ENCODE measurements around the gene DENR.
A peak's percentile ranks its signal among the peaks of the same experiment; 100 is the strongest.

The DENR gene

GRCh38 chr12:122721057-122721545 is 31.5 kb upstream of the DENR start:
- TF ChIP-seq, protein P1, sequence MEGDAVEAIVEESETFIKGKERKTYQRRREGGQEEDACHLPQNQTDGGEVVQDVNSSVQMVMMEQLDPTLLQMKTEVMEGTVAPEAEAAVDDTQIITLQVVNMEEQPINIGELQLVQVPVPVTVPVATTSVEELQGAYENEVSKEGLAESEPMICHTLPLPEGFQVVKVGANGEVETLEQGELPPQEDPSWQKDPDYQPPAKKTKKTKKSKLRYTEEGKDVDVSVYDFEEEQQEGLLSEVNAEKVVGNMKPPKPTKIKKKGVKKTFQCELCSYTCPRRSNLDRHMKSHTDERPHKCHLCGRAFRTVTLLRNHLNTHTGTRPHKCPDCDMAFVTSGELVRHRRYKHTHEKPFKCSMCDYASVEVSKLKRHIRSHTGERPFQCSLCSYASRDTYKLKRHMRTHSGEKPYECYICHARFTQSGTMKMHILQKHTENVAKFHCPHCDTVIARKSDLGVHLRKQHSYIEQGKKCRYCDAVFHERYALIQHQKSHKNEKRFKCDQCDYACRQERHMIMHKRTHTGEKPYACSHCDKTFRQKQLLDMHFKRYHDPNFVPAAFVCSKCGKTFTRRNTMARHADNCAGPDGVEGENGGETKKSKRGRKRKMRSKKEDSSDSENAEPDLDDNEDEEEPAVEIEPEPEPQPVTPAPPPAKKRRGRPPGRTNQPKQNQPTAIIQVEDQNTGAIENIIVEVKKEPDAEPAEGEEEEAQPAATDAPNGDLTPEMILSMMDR (IDR thresholded peaks at IDR 0.05; ENCODE audit: insufficient read depth, low read length, poor library complexity, severe bottlenecking): no peak
- DNase-seq (ENCODE audit: extremely low read depth, insufficient read length): peak; percentile 69
- Histone ChIP-seq H3K4me3 (replicated peaks; ENCODE audit: low read depth, low read length) (no peak overlapping the region), H3K27me3 (replicated peaks; ENCODE audit: control insufficient read depth, insufficient read depth, low read length) (no peaks in the 10 kb centered on the region), H3K36me3 (ENCODE audit: control insufficient read depth, insufficient read depth, low read length) (no peaks in the 10 kb centered on the region)

DNA sequence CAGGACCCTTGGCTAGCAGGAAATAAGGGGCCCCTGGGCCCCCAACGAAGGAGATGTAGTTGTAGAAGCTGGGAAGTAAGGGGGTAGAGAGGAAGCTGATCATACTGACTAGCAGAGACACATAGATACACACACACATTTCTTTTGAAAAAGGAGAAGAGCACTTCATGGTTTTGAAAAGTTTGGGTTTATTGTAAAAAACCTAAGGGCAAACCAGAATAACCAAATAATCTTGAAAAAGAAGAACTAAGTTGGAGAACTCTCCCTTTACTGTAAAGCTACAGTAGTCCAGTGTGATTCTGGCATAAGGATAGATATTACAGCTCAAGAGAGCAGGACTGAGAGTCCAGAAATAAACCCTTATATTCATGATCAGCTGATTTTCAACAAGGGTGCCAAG is 30.2 kb upstream of the DENR start:
- no peaks in the 10 kb centered on the region for H3K36me3 ChIP-seq (ENCODE audit: control insufficient read depth, insufficient read depth, low read length)
- no peaks in the 10 kb centered on the region for H3K27me3 ChIP-seq (replicated peaks; ENCODE audit: control insufficient read depth, insufficient read depth, low read length)
- TF ChIP-seq, protein P1 (IDR thresholded peaks at IDR 0.05; ENCODE audit: insufficient read depth, low read length, poor library complexity, severe bottlenecking): no peak
- DNase-seq (ENCODE audit: extremely low read depth, insufficient read length): no peak
- no peak overlapping the region for H3K4me3 ChIP-seq (replicated peaks; ENCODE audit: low read depth, low read length)

DNA sequence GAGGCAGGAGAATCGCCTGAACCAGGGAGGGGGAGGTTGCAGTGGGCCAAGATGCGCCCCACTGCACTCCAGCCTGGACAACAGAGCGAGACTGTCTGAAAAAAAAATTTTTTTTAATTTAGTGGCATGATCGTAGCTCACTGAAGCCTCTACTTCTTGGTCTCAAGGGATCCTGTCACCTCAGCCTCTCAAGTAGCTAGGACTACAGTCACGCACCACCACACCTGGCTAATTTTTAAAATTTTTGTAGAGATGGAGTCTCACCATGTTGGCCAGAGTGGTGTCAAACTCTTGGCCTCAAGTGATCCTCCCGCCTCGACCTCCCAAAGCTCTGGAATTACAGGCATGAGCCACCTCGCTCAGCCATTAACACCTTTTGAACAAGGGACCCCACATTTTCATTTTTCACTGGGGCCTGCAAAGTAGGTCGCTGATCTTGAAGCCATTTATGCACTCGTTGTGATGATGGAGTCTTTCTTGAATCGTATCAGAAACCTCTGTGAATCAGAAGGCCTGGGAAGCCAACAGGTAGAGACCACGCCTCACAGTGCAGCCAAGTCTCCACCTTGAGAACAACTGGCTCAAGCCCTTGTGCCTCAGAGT is 27.9 kb upstream of the DENR start:
- no peaks in the 10 kb centered on the region for H3K36me3 ChIP-seq (ENCODE audit: control insufficient read depth, insufficient read depth, low read length)
- no peaks in the 10 kb centered on the region for H3K27me3 ChIP-seq (replicated peaks; ENCODE audit: control insufficient read depth, insufficient read depth, low read length)
- TF ChIP-seq, protein P1 (IDR thresholded peaks at IDR 0.05; ENCODE audit: insufficient read depth, low read length, poor library complexity, severe bottlenecking): no peak
- no peak overlapping the region for H3K4me3 ChIP-seq (replicated peaks; ENCODE audit: low read depth, low read length)
- DNase-seq (ENCODE audit: extremely low read depth, insufficient read length): peak; percentile 71

GRCh38 chr12:122725452-122726079 is 27.1 kb upstream of the DENR start:
- H3K36me3 ChIP-seq (ENCODE audit: control insufficient read depth, insufficient read depth, low read length): no peaks in the 10 kb centered on the region
- no peak overlapping the region for H3K4me3 ChIP-seq (replicated peaks; ENCODE audit: low read depth, low read length)
- TF ChIP-seq, protein P1 (IDR thresholded peaks at IDR 0.05; ENCODE audit: insufficient read depth, low read length, poor library complexity, severe bottlenecking): no peak
- no peak for DNase-seq (ENCODE audit: extremely low read depth, insufficient read length)
- H3K27me3 ChIP-seq (replicated peaks; ENCODE audit: control insufficient read depth, insufficient read depth, low read length): no peaks in the 10 kb centered on the region

- Histone ChIP-seq H3K4me3 (replicated peaks; ENCODE audit: low read depth, low read length) (no peak overlapping the region), H3K27me3 (replicated peaks; ENCODE audit: control insufficient read depth, insufficient read depth, low read length) (no peaks in the 10 kb centered on the region), H3K36me3 (ENCODE audit: control insufficient read depth, insufficient read depth, low read length) (no peaks in the 10 kb centered on the region)
- TF ChIP-seq, protein P1 (IDR thresholded peaks at IDR 0.05; ENCODE audit: insufficient read depth, low read length, poor library complexity, severe bottlenecking): no peak
- peak; percentile 50 for DNase-seq (ENCODE audit: extremely low read depth, insufficient read length)
Measured at GRCh38 chr12:122726080-122726558, 26.5 kb upstream of the DENR start.

All from GM06990 (cell line).